ENCODE measurements around the gene LPP.

The LPP gene

GRCh38 chr3:188339410-188340295 is 185.7 kb downstream of the LPP start:
- no peak overlapping the region for H3K4me3 ChIP-seq (ENCODE audit: control insufficient read depth, low read depth, low read length)
- DNase-seq (ENCODE audit: low read depth) = no peak
- no peak for TF ChIP-seq CTCF (IDR thresholded peaks at IDR 0.05; ENCODE audit: control insufficient read depth, insufficient read depth, low read depth, low read length, missing control alignments)

GRCh38 chr3:188341501-188341900 is 187.5 kb downstream of the LPP start:
- no peak overlapping the region for H3K4me3 ChIP-seq (ENCODE audit: control insufficient read depth, low read depth, low read length)
- no peak for DNase-seq (ENCODE audit: low read depth)
- no peak for TF ChIP-seq CTCF (IDR thresholded peaks at IDR 0.05; ENCODE audit: control insufficient read depth, insufficient read depth, low read depth, low read length, missing control alignments)

- DNase-seq (ENCODE audit: low read depth) = no peak
- no peak overlapping the region for H3K4me3 ChIP-seq (ENCODE audit: control insufficient read depth, low read depth, low read length)
- no peak for TF ChIP-seq CTCF (IDR thresholded peaks at IDR 0.05; ENCODE audit: control insufficient read depth, insufficient read depth, low read depth, low read length, missing control alignments)
These were observed 189.2 kb downstream of the LPP start for GRCh38 chr3:188342991-188343732.

- TF ChIP-seq CTCF (IDR thresholded peaks at IDR 0.05; ENCODE audit: control insufficient read depth, insufficient read depth, low read depth, low read length, missing control alignments) = no peak
These were observed 189.9 kb downstream of the LPP start for GRCh38 chr3:188343894-188344293.

GRCh38 chr3:188345223-188345622 is 191.3 kb downstream of the LPP start:
- DNase-seq (ENCODE audit: low read depth) = no peak
- no peak for TF ChIP-seq CTCF (IDR thresholded peaks at IDR 0.05; ENCODE audit: control insufficient read depth, insufficient read depth, low read depth, low read length, missing control alignments)

More at GRCh38 chr3:188343894-188344293, 189.9 kb downstream of the LPP start:
- no peak overlapping the region for H3K4me3 ChIP-seq (ENCODE audit: control insufficient read depth, low read depth, low read length)
- DNase-seq (ENCODE audit: low read depth) = no peak

GRCh38 chr3:188348435-188349244 is 194.7 kb downstream of the LPP start:
- DNase-seq (ENCODE audit: low read depth) = peak; percentile 89
- no peak overlapping the region; the same call in 1 of the 2 replicates for H3K4me3 ChIP-seq (ENCODE audit: control insufficient read depth, low read depth, low read length)
- no peak for TF ChIP-seq CTCF (IDR thresholded peaks at IDR 0.05; ENCODE audit: control insufficient read depth, insufficient read depth, low read depth, low read length, missing control alignments)

More at GRCh38 chr3:188345223-188345622, 191.3 kb downstream of the LPP start:
- no peak overlapping the region for H3K4me3 ChIP-seq (ENCODE audit: control insufficient read depth, low read depth, low read length)

Data from AG09309 (cell line).